ENCODE results near the gene USP2.

GRCh38 chr11:119319700-119320239 lies 61.7 kb downstream of the USP2 start:
- TF ChIP-seq POLR2A (IDR thresholded peaks at IDR 0.05; ENCODE audit: low read depth, low read length) (no peak), CTCF (conservative IDR thresholded peaks at IDR 0.05; ENCODE audit: low read depth, low read length) (no peak), USF2 (IDR thresholded peaks at IDR 0.05; ENCODE audit: low read depth, low read length) (no peak), NFE2L2 (IDR thresholded peaks at IDR 0.05; ENCODE audit: low read depth, low read length) (no peak), RFX5 (IDR thresholded peaks at IDR 0.05; ENCODE audit: low read depth, low read length) (no peak), MXI1 (IDR thresholded peaks at IDR 0.05; ENCODE audit: borderline replicate concordance, low read depth, low read length) (no peak), BHLHE40 (IDR thresholded peaks at IDR 0.05; ENCODE audit: low read depth, low read length) (no peak), FOS (IDR thresholded peaks at IDR 0.05; ENCODE audit: low read depth, low read length) (no peak), CEBPB (IDR thresholded peaks at IDR 0.05; ENCODE audit: low read depth, low read length) (no peak), ELK1 (IDR thresholded peaks at IDR 0.05; ENCODE audit: borderline replicate concordance, low read depth, low read length) (no peak), SMC3 (IDR thresholded peaks at IDR 0.05; ENCODE audit: low read depth, low read length) (no peak)

Measured in IMR-90 (cell line).